Pons (tissue), 1 donor: Measurements from ENCODE around the gene KIF22.
"Not testable (repeated sequence)": the region's sequence is repeated elsewhere in the genome, so short reads cannot be mapped to it uniquely, and the experiment has no call there.

Experiments
- DNase-seq: peaks from one replicate; pipeline ENCODE4 v3.0.0-alpha.2; 2016; ENCODE audit warnings: low spot score

KIF22 gene

DNA sequence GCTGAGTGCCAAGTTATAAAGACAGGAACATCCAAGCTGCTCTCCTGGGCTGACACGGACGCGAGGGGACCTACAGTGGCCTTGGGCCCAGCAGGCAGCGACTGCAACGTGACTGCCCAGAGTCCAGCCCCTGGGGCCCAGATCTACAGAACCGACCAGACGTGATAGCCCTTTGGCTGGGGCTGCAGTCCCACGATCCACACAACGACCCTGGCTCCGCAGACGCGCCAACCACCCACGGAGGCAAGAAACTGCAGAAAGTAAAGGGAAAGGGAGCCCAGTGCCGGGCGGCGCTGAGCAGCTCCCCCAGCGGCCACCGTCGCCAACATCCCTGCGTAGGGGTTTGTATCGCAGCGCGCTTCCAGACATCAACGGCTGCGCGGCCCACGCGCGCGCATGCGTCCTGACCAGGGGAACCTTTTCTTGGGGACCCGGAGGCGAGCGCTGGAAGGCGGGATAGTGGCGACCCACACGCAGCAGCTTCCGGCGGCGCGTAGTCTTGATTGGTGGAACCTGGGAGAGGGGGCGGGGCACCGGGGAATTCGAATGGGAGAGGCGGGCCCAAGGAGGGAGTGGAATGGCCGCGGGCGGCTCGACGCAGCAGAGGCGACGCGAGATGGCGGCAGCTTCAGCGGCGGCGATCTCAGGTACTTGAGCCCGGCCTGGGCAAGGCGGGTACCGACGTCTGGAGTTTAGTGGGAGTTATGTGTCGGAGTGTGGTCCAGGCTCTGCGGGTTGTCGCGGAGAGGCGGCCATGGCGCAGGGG, at the start of gene KIF22:
Gene KIF22 (plus strand): TSS at position 569 of the 766 bp plus-strand sequence. CDS start 9 bp downstream, at position 578.
- DNase-seq: peak; percentile 98

- DNase-seq: no peak
Measured at GRCh38 chr16:29742683-29743275, 47.8 kb upstream of the KIF22 start.

DNA sequence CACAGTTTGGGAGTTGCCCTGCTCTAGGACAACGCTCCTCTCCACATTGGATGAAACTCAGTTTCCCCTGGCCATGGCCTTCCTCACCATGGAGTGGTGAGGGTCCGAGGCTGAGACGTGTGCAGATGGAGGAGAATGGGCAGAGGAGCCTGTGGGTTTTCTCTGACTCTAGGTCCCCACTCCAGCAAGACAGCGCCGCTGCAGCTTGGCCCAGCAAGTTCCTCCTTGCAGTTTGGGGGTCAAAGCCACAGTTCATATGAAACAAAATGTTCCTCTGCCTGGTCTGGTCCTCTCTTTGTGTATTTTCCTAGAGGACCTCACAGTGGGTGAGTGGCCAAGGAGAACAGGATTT, 47.1 kb upstream of the KIF22 start:
- no peak for DNase-seq

GRCh38 chr16:29743827-29744531, 46.6 kb upstream of the KIF22 start:
- DNase-seq: no peak

GRCh38 chr16:29744541-29745101, 45.9 kb upstream of the KIF22 start:
- DNase-seq: no peak

DNA sequence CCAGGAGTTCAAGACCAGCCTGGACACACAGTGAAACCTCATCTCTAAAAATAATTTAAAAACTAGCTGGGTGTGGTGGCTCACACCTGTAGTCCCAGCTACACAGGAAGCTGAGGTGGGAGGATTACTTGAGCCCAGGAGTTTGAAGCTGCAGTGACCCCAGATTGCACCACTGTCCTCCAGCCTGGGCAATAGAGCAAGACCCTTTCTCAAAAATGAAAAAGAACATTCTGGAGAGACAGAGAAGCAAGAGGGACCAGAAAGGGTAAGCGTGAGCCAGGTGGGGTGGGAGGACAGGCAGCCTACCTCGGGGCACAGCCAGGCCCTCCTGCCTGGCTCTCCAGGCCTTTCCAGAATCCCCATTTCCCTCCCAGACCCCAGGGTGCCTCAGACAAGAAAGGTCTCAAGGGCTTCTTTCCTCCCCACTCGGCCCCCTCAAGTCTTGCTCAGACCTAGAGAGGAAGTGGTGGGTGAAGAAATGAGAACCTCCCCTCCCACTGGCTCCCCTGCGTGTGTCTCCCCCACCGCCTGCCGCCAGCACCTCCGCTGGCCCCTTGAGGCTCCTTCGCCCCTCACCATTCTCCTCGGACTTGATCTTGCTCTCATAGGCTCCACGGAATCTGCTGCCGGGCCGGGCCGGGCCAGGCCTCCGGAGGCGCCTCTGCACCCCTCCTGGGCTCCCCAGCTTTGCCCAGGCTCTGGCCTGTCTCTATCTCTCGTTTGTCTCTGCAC, 45.3 kb upstream of the KIF22 start:
- peak; percentile 4 for DNase-seq

DNA sequence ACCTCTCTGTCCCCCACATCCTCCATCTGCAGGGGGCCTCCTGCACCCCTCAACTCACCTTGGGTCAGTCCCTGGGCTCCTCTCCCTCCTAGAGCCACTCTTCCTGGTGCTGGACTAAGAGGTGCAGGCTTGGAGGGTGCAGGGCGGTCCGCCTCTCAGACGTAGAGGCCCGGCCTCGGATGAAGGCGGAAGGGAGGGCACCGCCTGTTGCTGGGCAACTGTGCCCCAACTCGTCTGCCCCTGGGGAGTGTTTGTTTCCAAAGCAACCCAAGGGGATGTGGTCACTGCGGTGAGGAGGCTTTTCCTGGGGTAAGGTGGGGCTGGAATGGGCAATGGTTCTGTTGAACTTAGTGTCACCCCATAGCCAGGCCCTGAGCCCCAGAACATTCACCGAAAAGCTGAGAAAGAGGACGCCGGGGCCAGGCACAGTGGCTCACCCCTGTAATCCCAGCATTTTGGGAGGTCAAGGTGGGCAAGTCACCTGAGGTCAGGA, 44.7 kb upstream of the KIF22 start, which contains the start of gene C16orf54:
Gene C16orf54 (minus strand): TSS at position 138 of the 493 bp plus-strand sequence. CDS start 1,039 bp downstream, outside the sequence.
- peak; percentile 59 for DNase-seq

GRCh38 chr16:29746518-29746917, 44.0 kb upstream of the KIF22 start:
- not testable (repeated sequence) for DNase-seq

- DNase-seq: no peak
Measured at GRCh38 chr16:29747947-29748759, 42.4 kb upstream of the KIF22 start.

DNA sequence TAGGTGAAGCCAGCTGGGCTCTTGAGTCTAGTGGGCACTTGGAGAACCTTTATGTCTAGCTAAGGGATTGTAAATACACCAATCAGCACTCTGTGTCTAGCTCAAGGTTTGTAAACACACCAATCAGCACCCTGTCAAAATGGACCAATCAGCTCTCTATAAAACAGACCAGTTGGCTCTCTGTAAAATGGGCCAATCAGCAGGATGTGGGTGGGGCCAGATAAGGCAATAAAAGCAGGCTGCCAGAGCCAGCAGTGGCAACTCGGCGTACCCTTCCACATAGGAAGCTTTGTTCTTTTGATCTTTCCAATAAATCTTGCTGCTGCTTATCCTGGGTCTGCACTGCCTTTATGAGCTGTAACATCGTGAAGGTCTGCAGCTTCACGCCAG, 41.8 kb upstream of the KIF22 start:
- DNase-seq: not testable (repeated sequence)

GRCh38 chr16:29753516-29753915, 37.0 kb upstream of the KIF22 start:
- DNase-seq: no peak

- no peak for DNase-seq
Measured at GRCh38 chr16:29756654-29757053, 33.9 kb upstream of the KIF22 start.

DNA sequence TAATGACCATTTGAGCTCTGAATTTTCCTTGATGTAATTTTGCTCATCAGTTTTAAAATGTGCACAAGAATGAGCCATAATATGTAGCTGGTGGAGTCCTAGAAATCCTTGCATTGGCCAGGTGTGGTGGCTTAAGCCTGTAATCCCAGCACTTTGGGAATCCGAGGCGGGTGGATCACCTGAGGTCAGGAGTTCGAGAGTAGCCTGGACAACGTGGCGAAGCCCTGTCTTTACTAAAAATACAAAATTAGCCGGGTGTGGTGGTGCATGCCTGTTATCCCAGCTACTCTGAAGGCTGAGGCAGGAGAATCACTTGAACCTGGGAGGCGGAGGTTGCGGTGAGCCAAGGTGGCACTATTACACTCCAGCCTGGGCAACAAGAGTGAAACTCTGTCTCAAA, 33.5 kb upstream of the KIF22 start:
- DNase-seq: not testable (repeated sequence)

- no peak for DNase-seq
Measured at GRCh38 chr16:29757950-29758466, 32.5 kb upstream of the KIF22 start.

DNA sequence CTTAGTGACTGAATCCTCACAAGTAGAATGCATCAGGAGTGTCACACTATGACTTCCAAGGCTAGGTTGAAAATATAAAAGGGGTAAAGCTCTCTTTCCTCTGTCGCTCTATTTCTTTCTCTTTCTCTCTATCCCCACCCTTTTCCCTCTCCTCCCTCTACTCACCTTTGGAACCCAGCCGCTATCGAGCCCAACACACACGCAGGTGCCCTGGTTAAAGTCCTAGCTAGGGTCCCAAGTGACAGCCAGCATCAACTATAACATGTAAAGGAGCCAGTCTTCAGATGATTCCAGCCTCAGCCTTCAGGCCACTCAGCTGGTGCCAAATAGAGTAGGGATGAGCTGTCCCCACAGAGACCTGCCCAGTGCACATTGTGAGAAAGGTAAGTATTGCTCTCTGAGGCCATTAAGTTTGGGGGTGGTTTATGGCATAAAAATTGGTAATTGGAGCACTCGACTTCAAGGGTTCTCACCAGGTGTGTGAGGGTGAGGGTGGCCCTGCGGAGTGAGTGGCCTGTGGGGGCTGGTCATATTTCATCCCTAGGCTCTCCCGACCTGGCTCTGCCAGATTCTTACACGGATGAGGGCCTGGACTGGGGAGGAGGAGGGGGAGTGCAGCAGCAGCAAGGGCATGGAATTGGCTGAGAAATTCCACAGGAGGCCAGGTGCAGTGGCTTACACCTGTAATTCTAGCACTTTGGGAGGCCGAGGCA, 29.8 kb upstream of the KIF22 start:
- no peak for DNase-seq

DNA sequence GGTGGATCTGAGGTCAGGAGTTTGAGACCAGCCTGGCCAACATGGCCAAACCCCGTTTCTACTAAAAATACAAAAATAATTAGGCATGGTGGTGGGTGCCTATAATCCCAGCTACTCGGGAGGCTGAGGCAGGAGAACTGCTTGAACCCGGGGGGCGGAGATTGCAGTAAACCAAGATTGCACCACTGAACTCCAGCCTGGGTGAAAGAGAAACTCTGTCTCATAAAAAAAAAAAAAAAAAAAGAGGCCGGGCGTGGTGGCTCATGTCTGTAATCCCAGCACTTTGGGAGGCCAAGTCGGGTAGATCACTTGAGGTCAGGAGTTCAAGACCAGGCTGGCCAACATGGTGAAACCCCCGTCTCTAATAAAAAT, 29.3 kb upstream of the KIF22 start:
- DNase-seq: not testable (repeated sequence)

DNA sequence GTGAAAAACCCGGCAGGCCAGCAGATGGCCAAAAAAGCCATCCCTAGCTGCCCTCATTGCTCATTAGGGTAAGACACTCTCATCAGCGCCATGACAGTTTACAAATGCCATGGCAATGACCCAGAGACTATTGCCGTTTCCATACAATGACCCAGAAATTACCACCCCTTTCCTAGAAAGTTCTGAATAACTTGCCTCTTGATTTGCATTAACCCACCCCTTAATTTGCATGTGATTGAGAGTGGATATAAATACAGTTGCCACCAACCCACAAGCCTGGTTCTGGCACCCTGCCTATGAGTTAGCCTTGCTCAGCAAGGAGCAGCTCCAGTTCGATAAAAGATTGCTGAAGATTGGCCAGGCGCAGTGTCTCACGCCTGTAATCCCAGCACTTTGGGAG, 28.7 kb upstream of the KIF22 start:
- DNase-seq: no peak

- no peak for DNase-seq
Measured at GRCh38 chr16:29763326-29763725, 27.2 kb upstream of the KIF22 start.

DNA sequence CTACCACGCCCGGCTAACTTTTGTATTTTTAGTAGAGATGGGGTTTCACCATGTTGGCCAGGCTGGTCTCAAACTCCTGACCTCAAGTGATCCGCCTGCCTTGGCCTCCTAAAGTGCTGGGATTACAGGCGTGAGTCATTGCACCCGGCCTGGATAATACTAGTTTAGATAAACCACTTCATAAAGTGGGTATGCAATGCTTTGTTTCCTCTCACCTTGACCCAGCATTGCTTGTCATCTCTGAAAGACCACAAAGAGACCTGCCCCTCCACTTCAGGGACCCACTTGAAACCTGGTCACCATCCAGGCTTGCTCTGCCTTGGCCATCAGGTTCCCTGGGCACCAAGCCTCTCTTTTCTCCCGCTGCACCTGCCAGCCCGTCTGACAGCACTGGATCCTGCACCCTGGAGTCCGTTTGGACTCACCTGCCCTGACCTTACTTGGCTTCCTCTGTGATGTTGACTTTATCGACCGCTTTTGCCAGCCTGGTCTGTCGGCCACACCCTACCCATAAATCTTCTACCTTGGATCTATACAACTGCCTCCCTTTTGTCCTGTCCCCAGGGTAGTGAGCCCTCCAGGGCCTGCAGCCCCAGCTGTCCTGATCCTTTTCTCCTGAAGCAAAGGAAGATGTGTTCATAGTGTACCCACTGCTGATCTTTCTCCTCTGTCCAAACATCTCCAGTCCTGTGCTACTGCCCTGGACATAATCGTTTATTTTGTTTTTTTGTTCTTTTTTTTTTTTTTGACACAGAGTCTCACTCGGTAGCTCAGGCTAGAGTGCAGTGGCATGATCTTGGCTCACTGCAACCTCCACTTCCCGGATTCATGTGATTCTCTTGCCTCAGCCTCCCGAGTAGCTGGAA, 25.2 kb upstream of the KIF22 start:
- no peak for DNase-seq
